22Rv1 (cell line): ENCODE results near the gene FN3K.

ENCODE experiments used
- CTCF ChIP-seq: fragments of 450-650 bp; IDR thresholded peaks from 2 replicates; pipeline ENCODE4 v1.5.1; 2017; ENCODE audit warnings: mild to moderate bottlenecking
- ZFX ChIP-seq: fragments of 450-650 bp; IDR thresholded peaks from 2 replicates; pipeline ENCODE4 v1.6.1; 2017; ENCODE audit warnings: antibody characterized with exemption, borderline replicate concordance

- TF ChIP-seq CTCF (no peak), ZFX (no peak)
Observed at GRCh38 chr17:82765371-82765770, 30.0 kb downstream of the FN3K start.
